Measurements from ENCODE around the gene CHN2.

GRCh38 chr7:29154076-29154475 is 40.5 kb upstream of the CHN2 start:
- TF ChIP-seq CTCF (IDR thresholded peaks at IDR 0.05) (no peak), POLR2A (IDR thresholded peaks at IDR 0.05; ENCODE audit: low read depth) (no peak), POLR2AphosphoS5 (IDR thresholded peaks at IDR 0.05) (no peak)
